K562 (cell line): ENCODE data around the gene N4BP2. TPM values are rescaled to one million over a fixed set of nuclear protein-coding genes. Genes with fewer than 3 reads are reported as not detected.
A peak's percentile ranks its signal among the peaks of the same experiment; 100 is the strongest.

ENCODE experiments used
- ATAC-seq: fragments of 200-7000 bp; cut with Tn5 transposase; 3 replicates; pipeline ENCODE4 v1.9.1; 2020; ENCODE audit warnings: moderate library complexity
- BruUV-seq: library from RNA; stranded (reverse); fragments of 400-500 nt; replicated peaks from 2 replicates; lab custom pipeline; 2021; lab: Mats Ljungman, UMichigan
- CTCF ChIA-PET: fragments of 300-600 bp; formaldehyde crosslinking; extraction: SDS; loops from one replicate; lab custom pipeline; 2021; ENCODE audit warnings: low intra/inter-chr PET ratio; lab: Yijun Ruan, JAX
- POLR2A ChIA-PET: fragments of 300-600, 350-650 bp; sonication (Branson Sonifier 250); formaldehyde crosslinking; extraction: SDS; loops from one replicate; lab custom pipeline; 2021; ENCODE audit warnings: antibody characterized with exemption, inconsistent platforms; lab: Yijun Ruan, JAX
- DNase-seq, 4 experiments: peaks; one replicate each; pipeline versions ENCODE4 v3.0.0 to v3.0.0-alpha.2; 2011 to 2018; ENCODE audit warnings: low spot score in 3 of 4, mixed read lengths in 3 of 4; ENCODE audit errors: extremely low read depth in 1 of 4
- FAIRE-seq: peaks from 2 replicates; lab custom pipeline; 2011; peaks lifted over from hg19 to GRCh38; lab: Jason Lieb, UNC
- H2AFZ ChIP-seq: 2 replicates; pipeline ENCODE4 v1.6.0; 2011; ENCODE audit warnings: low read depth, low read length, control low read depth, inconsistent platforms
- H3K27ac ChIP-seq: fragments of 200-600 bp; 3 replicates; pipeline ENCODE4 v1.8.0; 2011; ENCODE audit warnings: low read depth, mild to moderate bottlenecking, control low read depth, inconsistent platforms, low read length, moderate library complexity, mixed read lengths; ENCODE audit errors: extremely low read depth
- H3K27me3 ChIP-seq, 2 experiments: fragments of 300-600 bp in 1 of 2; 2 replicates in 1 of 2; 3 replicates in 1 of 2; pipeline versions ENCODE4 v1.6.0 to v1.8.0; 2011; ENCODE audit warnings: inconsistent platforms in 2 of 2, low read length in 2 of 2, mild to moderate bottlenecking in 1 of 2, mixed read lengths in 1 of 2, moderate library complexity in 1 of 2; ENCODE audit not compliant: control insufficient read depth in 2 of 2, insufficient read depth in 2 of 2
- H3K36me3 ChIP-seq: fragments of 300-600 bp; 3 replicates; pipeline ENCODE4 v1.8.0; 2011; ENCODE audit warnings: mild to moderate bottlenecking, low read length, inconsistent platforms; ENCODE audit not compliant: control insufficient read depth, insufficient read depth
- H3K4me1 ChIP-seq, 2 experiments: fragments of 200-600 bp in 1 of 2; replicated peaks in 1 of 2; 2 replicates in 1 of 2; 3 replicates in 1 of 2; pipeline versions ENCODE4 v1.5.1 to v1.8.0; 2011; ENCODE audit warnings: inconsistent platforms in 2 of 2, low read length in 2 of 2, mild to moderate bottlenecking in 1 of 2, mixed read lengths in 1 of 2, moderate library complexity in 1 of 2; ENCODE audit not compliant: control insufficient read depth in 2 of 2, insufficient read depth in 2 of 2
- H3K4me2 ChIP-seq: 2 replicates; pipeline ENCODE4 v1.6.1; 2011; ENCODE audit warnings: low read length, control low read depth, inconsistent platforms, mixed read lengths; ENCODE audit not compliant: insufficient read depth
- H3K4me3 ChIP-seq: fragments of 200-600 bp; sonication (generic), shearing (Covaris generic); 2 replicates; pipeline ENCODE4 v1.5.1; 2016; ENCODE audit warnings: control low read depth, inconsistent platforms
- H3K79me2 ChIP-seq: fragments of 200-600 bp; 3 replicates; pipeline ENCODE4 v1.8.0; 2011; ENCODE audit warnings: low read length, inconsistent platforms; ENCODE audit not compliant: control insufficient read depth, insufficient read depth
- H3K9ac ChIP-seq, 2 experiments: 2 replicates each; pipeline versions ENCODE4 v1.6.0 to v1.6.1; 2011; ENCODE audit warnings: low read depth in 2 of 2, low read length in 2 of 2, control low read depth in 1 of 2, inconsistent platforms in 1 of 2, mild to moderate bottlenecking in 1 of 2, mixed read lengths in 1 of 2; ENCODE audit not compliant: insufficient read depth in 1 of 2
- H3K9me1 ChIP-seq: one replicate; pipeline ENCODE4 v1.6.0; 2011; ENCODE audit warnings: inconsistent platforms, mild to moderate bottlenecking, low read length, moderate library complexity; ENCODE audit not compliant: control insufficient read depth, insufficient read depth
- H3K9me3 ChIP-seq: replicated peaks from 2 replicates; pipeline ENCODE4 v1.5.1; 2011; ENCODE audit warnings: low read depth, low read length, inconsistent platforms; ENCODE audit not compliant: control insufficient read depth, insufficient read depth
- H4K20me1 ChIP-seq: replicated peaks from 2 replicates; pipeline ENCODE4 v1.6.1; 2011; ENCODE audit warnings: low read length, inconsistent platforms, mixed read lengths; ENCODE audit not compliant: control insufficient read depth, insufficient read depth
- FOXJ2 ChIP-seq: fragments of 200-800 bp; sonication (Bioruptor generic); IDR thresholded peaks from 2 replicates; pipeline ENCODE4 v1.6.1; 2016; ENCODE audit warnings: missing genetic modification characterization, missing compliant biosample characterization
- MAFG ChIP-seq: fragments of 450-650 bp; conservative IDR thresholded peaks from 2 replicates; pipeline ENCODE4 v1.6.1; 2016; ENCODE audit warnings: missing genetic modification characterization, missing compliant biosample characterization
- MIER1 ChIP-seq: fragments of 450-650 bp; IDR thresholded peaks from 2 replicates; pipeline ENCODE4 v1.6.1; 2016; ENCODE audit warnings: antibody characterized with exemption, mild to moderate bottlenecking, low read depth
- SMARCE1 ChIP-seq: fragments of 450-650 bp; IDR thresholded peaks from 2 replicates; pipeline ENCODE4 v1.7.1; 2016; ENCODE audit warnings: mild to moderate bottlenecking
- ZNF197 ChIP-seq: fragments of 200-800 bp; sonication (Bioruptor generic); IDR thresholded peaks from 2 replicates; pipeline ENCODE4 v1.6.1; 2016; ENCODE audit warnings: low read depth, missing genetic modification characterization, missing compliant biosample characterization
- ZNF316 ChIP-seq: fragments of 450-650 bp; IDR thresholded peaks from 2 replicates; pipeline ENCODE4 v1.6.1; 2016
- WGBS: fragments of 100-300 bp; shearing (Covaris generic); methylation state at CpG from one replicate; pipeline ENCODE4 v1.1.6; 2016; ENCODE audit warnings: low coverage, mixed read lengths; ENCODE audit not compliant: insufficient coverage; ENCODE audit errors: missing lambda C conversion rate; 5-methylcytosine and 5-hydroxymethylcytosine counted together
- in situ Hi-C: fragments of 300-500 bp; cut with MboI; formaldehyde crosslinking; loops from 4 replicates; pipeline ENCODE4 v1.15.0; 2018; ENCODE audit warnings: inconsistent platforms, mixed read lengths
- intact Hi-C: fragments of 100-400 bp; cut with micrococcal nuclease; formaldehyde crosslinking; loops from 2 replicates; pipeline ENCODE4 v1.14.2; 2022
- polyA plus RNA-seq, 8 experiments: library from polyadenylated mRNA; depleted of rRNA in 4 of 8; stranded (reverse) in 5 of 8; unstranded in 3 of 8; fragments of >200 nt; fragmentation: Nextera tagmentation in 2 of 8; fragmentation: Illumina TruSeq in 1 of 8; extraction: Ambion mirVana in 2 of 8; extraction: Trizol in 1 of 8; gene quantifications; 2 replicates each; pipeline versions ENCODE4 v1.2.1 to v1.2.3, GENCODE V29; 2011 to 2014; ENCODE audit warnings: inconsistent platforms in 1 of 8, missing spikeins in 1 of 8
- total RNA-seq, 7 experiments: library from RNA; depleted of rRNA in 6 of 7; stranded (reverse); fragments of >200 nt in 6 of 7; fragmentation: Illumina TruSeq in 2 of 7; extraction: Trizol in 2 of 7; gene quantifications; 2 replicates each; pipeline versions ENCODE4 v1.2.1 to v1.2.3, GENCODE V29; 2011 to 2021; ENCODE audit warnings: low replicate concordance in 1 of 7

The N4BP2 gene
- total and polyA plus RNA-seq, 9 of the 15 experiments (the other 6 are each of a cell fraction or from before 2014, with no cell fraction given) = 2.7 to 12.6 (median 7.6) TPM

DNA sequence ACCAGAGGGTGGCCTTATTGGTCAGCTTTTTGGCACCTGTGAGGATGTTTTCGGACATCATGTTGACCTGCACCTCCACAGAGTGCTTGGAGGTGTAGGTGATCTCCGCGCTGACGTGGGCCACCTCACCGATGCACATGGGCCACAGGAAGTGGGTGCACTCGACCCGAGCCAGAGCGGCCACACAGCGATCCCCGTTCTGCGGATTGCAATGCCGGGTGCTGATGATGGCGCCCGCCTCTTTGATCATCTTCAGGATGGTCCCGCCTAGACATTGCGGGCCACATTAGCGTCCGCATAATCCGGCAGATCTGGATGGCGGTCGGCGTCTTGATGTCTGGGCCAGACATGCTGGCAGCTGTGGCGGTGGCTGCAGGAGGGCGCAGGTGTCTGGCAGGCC is 12.9 kb upstream of the N4BP2 start:
- H3K9me1 ChIP-seq = no peaks in the 10 kb centered on the region
- H3K79me2 ChIP-seq = no peaks in the 10 kb centered on the region
- no peaks in the 10 kb centered on the region; a peak in 2 of 5 replicates for H3K4me1 ChIP-seq
- intact Hi-C loops (no loop called here), in situ Hi-C loops (no loop called here)
- WGBS = 91% methylated on average over 22 of the region's 24 CpGs
- DNase-seq = no peak
- H3K9me3 ChIP-seq = no peaks in the 10 kb centered on the region
- ChIA-PET CTCF (no interaction called here), POLR2A (interaction anchor here (2.0 kb wide), 1 partner anchor 12 kb away, joined by 8 read pairs; no protein-coding TSS in a partner anchor)
- H3K9ac ChIP-seq = no peak overlapping the region
- H3K36me3 ChIP-seq = no peaks in the 10 kb centered on the region
- no peak for ATAC-seq
- no peak overlapping the region for H3K27ac ChIP-seq
- H3K4me3 ChIP-seq = no peak overlapping the region
- no peak for FAIRE-seq
- H4K20me1 ChIP-seq = no peaks in the 10 kb centered on the region
- TF ChIP-seq ZNF197 (CRISPR knock-in tag) (no peak), FOXJ2 (no peak), MIER1 (no peak)
- H3K4me2 ChIP-seq = no peak overlapping the region
- H2AFZ ChIP-seq = no peak overlapping the region
- no TSS peak for BruUV-seq
- H3K27me3 ChIP-seq = no peaks in the 10 kb centered on the region

GRCh38 chr4:40046311-40046980 is 10.2 kb upstream of the N4BP2 start:
- no peaks in the 10 kb centered on the region for H3K79me2 ChIP-seq
- H2AFZ ChIP-seq = peak overlapping the region; percentile 64
- ChIA-PET CTCF (no interaction called here), POLR2A (interaction anchor here (1.1 to 1.5 kb wide), 2 partner anchors 10 to 12 kb away, joined by 3 to 5 read pairs; partner anchors contain the start of gene N4BP2)
- no peak overlapping the region for H3K9ac ChIP-seq
- in situ Hi-C loops = no loop called here
- WGBS = 49% methylated on average over 8 of the region's 8 CpGs
- H3K4me3 ChIP-seq = no peak overlapping the region
- no peaks in the 10 kb centered on the region for H3K27me3 ChIP-seq
- FAIRE-seq (peak; percentile 77), DNase-seq (peak in 2 of 4 experiments; percentile 38 to 56), ATAC-seq (peak; percentile 74)
- no TSS peak for BruUV-seq
- H3K36me3 ChIP-seq = no peaks in the 10 kb centered on the region
- peak overlapping the region; percentile 50; the same call in 2 of the 3 replicates for H3K27ac ChIP-seq
- no peaks in the 10 kb centered on the region for H3K9me1 ChIP-seq
- H3K4me1 ChIP-seq = no peaks in the 10 kb centered on the region; a peak in 2 of 5 replicates
- intact Hi-C loops = no loop called here
- no peaks in the 10 kb centered on the region for H3K9me3 ChIP-seq
- no peak overlapping the region for H3K4me2 ChIP-seq
- no peaks in the 10 kb centered on the region for H4K20me1 ChIP-seq
- TF ChIP-seq SMARCE1 = peak; percentile 54; the same call in 1 of the 2 replicates
- TF ChIP-seq MAFG (tag) = peak; percentile 23; the same call in 1 of the 2 replicates
- peak; percentile 76 for TF ChIP-seq ZNF316
